ENCODE results near the gene KDSR.
A peak's percentile ranks its signal among the peaks of the same experiment; 100 is the strongest.

KDSR gene

DNA sequence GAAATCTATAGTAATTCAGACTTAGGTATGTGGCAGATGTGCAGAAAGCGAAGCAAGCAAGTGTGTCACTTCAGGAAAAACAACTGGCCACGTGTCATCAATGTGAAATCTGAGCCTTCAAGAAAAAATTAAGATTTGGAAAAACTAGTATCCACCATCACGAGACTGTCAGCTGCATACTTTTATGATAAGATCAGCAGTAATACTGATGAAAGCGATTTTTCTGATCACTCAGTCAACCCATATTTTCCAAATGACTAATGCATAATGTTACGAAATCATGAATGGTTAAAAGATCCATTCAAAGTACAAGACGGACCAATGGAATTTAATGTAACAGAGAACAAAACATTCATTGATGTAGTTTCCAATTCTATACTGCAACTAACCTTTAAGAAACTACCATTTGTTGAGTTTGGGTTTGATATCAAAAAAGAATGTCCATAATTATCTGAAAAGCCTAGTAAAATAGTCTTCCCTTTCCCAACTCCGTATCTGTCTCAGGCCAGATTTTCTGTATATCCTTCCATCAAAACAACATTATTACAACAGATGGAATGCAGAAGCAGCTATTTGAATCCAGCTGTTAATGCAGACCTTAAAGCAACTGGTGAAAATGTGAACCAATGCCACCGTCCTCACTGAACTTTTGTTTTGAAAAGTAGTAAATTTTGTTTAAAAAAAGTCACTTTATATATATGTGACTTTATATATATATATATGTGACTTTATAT is 30.5 kb downstream of the KDSR start:
- TF ChIP-seq POLR2AphosphoS5 (IDR thresholded peaks at IDR 0.05; ENCODE audit: low read depth, low read length), result no peak
- TF ChIP-seq TAF1 (IDR thresholded peaks at IDR 0.05; ENCODE audit: borderline replicate concordance, low read depth, low read length), result no peak
- TF ChIP-seq POLR2A (IDR thresholded peaks at IDR 0.05; ENCODE audit: low read depth, low read length), result no peak
- no peak for DNase-seq (ENCODE audit: insufficient read length)
- no peak for FAIRE-seq

- TF ChIP-seq POLR2A (IDR thresholded peaks at IDR 0.05; ENCODE audit: low read depth, low read length) (no peak), POLR2AphosphoS5 (IDR thresholded peaks at IDR 0.05; ENCODE audit: low read depth, low read length) (no peak), TAF1 (IDR thresholded peaks at IDR 0.05; ENCODE audit: borderline replicate concordance, low read depth, low read length) (no peak)
- DNase-seq (ENCODE audit: insufficient read length) (no peak), FAIRE-seq (no peak)
Measured at GRCh38 chr18:63331105-63331504, 35.9 kb downstream of the KDSR start.

DNA sequence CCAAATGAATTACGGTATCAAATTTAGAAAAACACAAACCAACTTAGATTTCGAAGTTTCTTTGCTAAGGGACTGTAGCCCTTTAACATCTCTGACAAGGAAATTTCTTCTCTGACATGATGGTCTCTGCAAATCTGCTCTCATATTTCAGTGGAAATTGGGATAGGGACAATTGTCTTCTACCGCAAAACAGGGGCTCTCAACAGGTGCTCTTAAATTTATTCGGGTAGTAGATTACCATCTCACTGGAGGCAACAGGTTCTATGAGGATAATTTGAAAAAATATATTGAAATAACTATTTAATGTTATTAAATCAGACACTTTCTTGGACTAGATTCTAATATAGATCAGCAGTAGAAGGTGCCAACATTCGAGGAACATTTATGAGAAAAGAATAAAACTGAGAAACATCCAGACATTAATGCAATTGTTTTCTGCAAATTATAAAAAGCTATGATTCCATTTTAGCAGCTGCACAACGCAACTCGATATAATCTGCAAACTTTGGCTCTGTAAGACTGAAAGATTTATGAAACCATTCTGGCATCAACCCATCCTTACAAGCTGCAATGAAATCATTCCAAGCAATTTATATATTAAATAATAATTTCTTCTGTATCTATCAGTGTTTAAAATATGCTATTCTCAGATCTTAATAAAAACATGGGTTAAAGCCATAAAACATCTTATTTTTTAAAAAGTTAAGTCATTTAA is 37.4 kb downstream of the KDSR start:
- TF ChIP-seq POLR2AphosphoS5 (IDR thresholded peaks at IDR 0.05; ENCODE audit: low read depth, low read length) (no peak), POLR2A (IDR thresholded peaks at IDR 0.05; ENCODE audit: low read depth, low read length) (no peak), TAF1 (IDR thresholded peaks at IDR 0.05; ENCODE audit: borderline replicate concordance, low read depth, low read length) (no peak)
- no peak for DNase-seq (ENCODE audit: insufficient read length)
- FAIRE-seq, result no peak

DNA sequence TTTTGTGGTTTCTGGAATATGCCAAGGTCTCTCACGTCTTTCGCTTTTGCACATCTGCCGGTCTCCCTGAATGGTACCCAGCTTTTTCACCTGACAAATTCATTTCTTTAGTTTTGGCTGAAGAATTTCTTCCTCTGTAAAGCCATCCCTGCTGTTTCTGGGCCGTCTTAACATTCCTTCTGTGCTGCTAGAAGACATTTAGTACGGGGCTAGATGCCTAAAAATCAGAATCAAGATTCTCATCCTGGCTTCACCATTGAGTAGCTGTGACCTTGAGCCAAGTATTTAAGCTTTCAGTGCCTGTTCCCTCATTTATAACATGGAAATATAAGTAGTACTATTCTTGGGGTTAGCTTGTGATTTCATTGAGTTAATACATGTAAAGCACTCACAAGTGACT is 41.0 kb downstream of the KDSR start:
- no peak for FAIRE-seq

DNA sequence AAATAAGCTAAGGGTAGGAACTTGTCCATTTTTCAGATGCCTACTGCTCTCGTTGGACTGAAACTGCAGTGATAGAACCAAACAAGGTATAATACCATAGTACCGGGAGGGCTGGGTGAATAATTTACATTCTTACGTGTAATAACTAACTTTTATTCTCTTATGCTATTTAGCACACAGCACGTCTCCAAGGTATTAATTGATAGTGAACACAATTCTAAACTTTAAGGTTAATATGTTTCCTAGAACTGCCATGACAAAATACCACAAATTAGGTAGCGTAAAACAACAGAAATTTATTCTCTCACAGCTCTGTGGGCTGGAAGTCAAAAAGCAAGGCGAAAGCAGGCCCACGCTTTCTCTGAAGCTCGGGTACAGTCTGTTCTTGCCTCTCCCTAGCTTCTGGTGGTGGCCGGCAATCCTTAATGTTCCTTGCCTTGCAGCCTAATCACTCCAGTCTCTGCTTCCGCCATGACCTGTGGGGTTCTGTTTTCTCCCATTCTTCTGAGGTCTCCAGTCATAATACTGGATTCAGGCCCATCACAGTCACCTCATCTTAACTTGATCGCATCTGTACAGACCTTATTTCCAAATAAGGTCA is 41.8 kb downstream of the KDSR start:
- DNase-seq (ENCODE audit: insufficient read length) (no peak), FAIRE-seq (peak; percentile 36)
- no peak for TF ChIP-seq POLR2A (IDR thresholded peaks at IDR 0.05; ENCODE audit: low read depth, low read length)
- TF ChIP-seq TAF1 (IDR thresholded peaks at IDR 0.05; ENCODE audit: borderline replicate concordance, low read depth, low read length), result no peak

More for the DNA sequence above, 41.0 kb downstream of the KDSR start:
- no peak for TF ChIP-seq POLR2AphosphoS5 (IDR thresholded peaks at IDR 0.05; ENCODE audit: low read depth, low read length)
- TF ChIP-seq POLR2A (IDR thresholded peaks at IDR 0.05; ENCODE audit: low read depth, low read length), result no peak
- TF ChIP-seq TAF1 (IDR thresholded peaks at IDR 0.05; ENCODE audit: borderline replicate concordance, low read depth, low read length), result no peak
- DNase-seq (ENCODE audit: insufficient read length), result no peak

GRCh38 chr18:63322908-63323634 is 43.9 kb downstream of the KDSR start:
- FAIRE-seq (peak; percentile 54), DNase-seq (ENCODE audit: insufficient read length) (no peak)
- TF ChIP-seq POLR2A (IDR thresholded peaks at IDR 0.05; ENCODE audit: low read depth, low read length), result no peak

- FAIRE-seq, result no peak
- no peak for DNase-seq (ENCODE audit: insufficient read length)
- TF ChIP-seq POLR2A (IDR thresholded peaks at IDR 0.05; ENCODE audit: low read depth, low read length) (no peak), TAF1 (IDR thresholded peaks at IDR 0.05; ENCODE audit: borderline replicate concordance, low read depth, low read length) (no peak), POLR2AphosphoS5 (IDR thresholded peaks at IDR 0.05; ENCODE audit: low read depth, low read length) (no peak)
Measured at GRCh38 chr18:63322206-63322605, 44.8 kb downstream of the KDSR start.

GRCh38 chr18:63321291-63321690 is 45.7 kb downstream of the KDSR start:
- TF ChIP-seq POLR2A (IDR thresholded peaks at IDR 0.05; ENCODE audit: low read depth, low read length) (no peak), POLR2AphosphoS5 (IDR thresholded peaks at IDR 0.05; ENCODE audit: low read depth, low read length) (no peak), TAF1 (IDR thresholded peaks at IDR 0.05; ENCODE audit: borderline replicate concordance, low read depth, low read length) (no peak)

DNA sequence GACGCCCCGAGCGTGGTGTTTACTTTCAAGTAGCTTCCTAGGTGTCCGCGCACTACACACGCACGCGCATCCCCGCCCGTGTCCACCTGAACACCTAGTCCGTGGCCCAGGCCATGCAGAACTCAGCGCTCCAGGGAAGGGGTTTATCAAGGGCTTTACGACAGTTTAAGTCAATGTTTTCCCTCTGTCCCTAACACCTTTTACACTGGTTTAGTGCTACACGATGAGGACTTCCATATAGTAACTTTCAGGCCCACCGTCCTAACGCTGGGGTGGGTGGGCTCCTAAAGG is 46.1 kb downstream of the KDSR start:
- TF ChIP-seq TAF1 (IDR thresholded peaks at IDR 0.05; ENCODE audit: borderline replicate concordance, low read depth, low read length), result no peak
- DNase-seq (ENCODE audit: insufficient read length) (no peak), FAIRE-seq (peak; percentile 62)

More at GRCh38 chr18:63321291-63321690, 45.7 kb downstream of the KDSR start:
- FAIRE-seq (no peak), DNase-seq (ENCODE audit: insufficient read length) (no peak)

DNA sequence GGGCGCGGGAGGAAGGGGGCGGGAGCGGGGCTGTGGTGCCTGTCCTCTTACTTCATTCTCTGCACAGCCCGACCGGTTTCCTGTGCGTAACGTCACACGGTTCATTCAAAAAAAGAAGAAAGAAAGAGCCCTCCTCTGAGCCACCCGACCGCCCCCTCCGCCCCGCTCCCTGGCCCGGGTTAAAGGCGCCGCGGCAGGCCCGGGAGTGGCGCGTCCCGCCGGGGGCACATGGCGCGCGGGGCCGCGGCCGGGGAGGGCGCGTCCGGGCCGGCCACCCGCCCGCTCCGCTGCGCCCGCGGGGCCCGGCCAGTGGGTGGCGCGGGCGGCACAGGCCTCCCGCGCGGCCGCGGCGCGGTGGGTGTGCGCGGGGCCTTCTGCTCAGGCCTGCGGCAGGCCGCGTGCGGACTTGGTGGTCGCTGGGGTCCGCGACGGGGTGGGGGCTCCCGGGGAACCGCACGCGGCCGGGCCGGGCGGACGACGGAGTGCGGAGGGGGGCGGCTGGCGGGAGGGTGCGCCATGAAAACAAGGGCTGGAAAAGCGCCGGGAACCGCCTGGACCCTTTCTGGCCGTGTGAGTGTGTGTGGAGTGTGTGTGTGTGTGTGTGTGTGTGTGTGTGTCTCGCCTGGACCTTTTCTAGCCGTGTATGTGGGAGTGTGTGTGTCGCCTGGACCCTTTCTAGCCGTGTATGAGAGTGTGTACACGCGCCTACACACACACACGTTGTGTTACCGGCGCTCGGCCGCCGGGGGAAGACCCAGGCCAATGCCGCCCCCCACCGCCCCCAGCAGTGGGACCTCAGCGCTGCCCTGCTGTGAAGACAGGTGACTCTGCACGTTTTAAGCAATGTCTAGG is 46.7 kb downstream of the KDSR start:
- TF ChIP-seq POLR2A (IDR thresholded peaks at IDR 0.05; ENCODE audit: low read depth, low read length) (peak; percentile 66; the same call in 1 of the 2 replicates), POLR2AphosphoS5 (IDR thresholded peaks at IDR 0.05; ENCODE audit: low read depth, low read length) (0 out of 2 replicates have a peak, but pooled peaks have one; percentile 43), TAF1 (IDR thresholded peaks at IDR 0.05; ENCODE audit: borderline replicate concordance, low read depth, low read length) (no peak)
- DNase-seq (ENCODE audit: insufficient read length) (peak; percentile 66), FAIRE-seq (peak; percentile 74)

All from GM12892 (cell line).